H1 (cell line): ENCODE data around the gene TMEM229B. TPM values are rescaled to one million over a fixed set of nuclear protein-coding genes. Genes with fewer than 3 reads are reported as not detected.

Experiments used
- CHD7 ChIP-seq: fragments of 300-600 bp; sonication (generic); IDR thresholded peaks from 2 replicates; pipeline ENCODE4 v1.7.1; 2012; ENCODE audit warnings: low read length, moderate library complexity, mild to moderate bottlenecking, inconsistent platforms; ENCODE audit not compliant: insufficient replicate concordance
- EGR1 ChIP-seq: IDR thresholded peaks from 2 replicates; pipeline ENCODE4 v1.6.1; 2011; ENCODE audit warnings: low read depth, low read length, borderline replicate concordance
- JUND ChIP-seq: IDR thresholded peaks from 2 replicates; pipeline ENCODE4 v1.6.1; 2011; ENCODE audit warnings: mild to moderate bottlenecking, improper control_type of control experiment, low read length
- PHF8 ChIP-seq: fragments of 200-600 bp; sonication (generic); conservative IDR thresholded peaks from 2 replicates; pipeline ENCODE4 v1.7.1; 2012; ENCODE audit warnings: low read depth, mild to moderate bottlenecking, inconsistent platforms, low read length, moderate library complexity
- SAP30 ChIP-seq: fragments of 300-600 bp; sonication (generic); IDR thresholded peaks from 2 replicates; pipeline ENCODE4 v1.7.1; 2012; ENCODE audit warnings: low read length, moderate library complexity, mild to moderate bottlenecking, inconsistent platforms; ENCODE audit not compliant: insufficient read depth, insufficient replicate concordance
- SIRT6 ChIP-seq: IDR thresholded peaks from one replicate; pipeline ENCODE4 v1.7.1; 2012; ENCODE audit warnings: low read length, inconsistent platforms
- TAF1 ChIP-seq: IDR thresholded peaks from 2 replicates; pipeline ENCODE4 v1.6.1; 2011; ENCODE audit warnings: mild to moderate bottlenecking, low read depth, low read length
- polyA plus RNA-seq, 7 experiments: library from polyadenylated mRNA; depleted of rRNA in 3 of 7; stranded (reverse) in 5 of 7; unstranded in 2 of 7; fragments of >200 nt in 5 of 7; fragments of 200-250 nt in 2 of 7; gene quantifications; 1 replicate in 5 of 7; 2 replicates in 1 of 7; 4 replicates in 1 of 7; pipeline versions ENCODE4 v1.2.1 to v1.2.3, GENCODE V29; 2011 to 2013; ENCODE audit warnings: missing spikeins in 2 of 7, mixed read lengths in 2 of 7
- total RNA-seq: library from RNA; stranded (reverse); fragmentation: NEBNext Ultra II Directional; extraction: Animal tissue kit (Norgen Biotek cat#: 25700); gene quantifications from 2 replicates; pipeline ENCODE4 v1.2.1, GENCODE V29; 2021

The TMEM229B gene
- total and polyA plus RNA-seq, 2 of the 8 experiments (the other 6 are each of a cell fraction or from before 2014, with no cell fraction given), result 0.73 to 0.85 TPM

GRCh38 chr14:67464879-67465278 lies 23.6 kb downstream of the TMEM229B start (continued):
- TF ChIP-seq PHF8 (no peak), TAF1 (no peak), SAP30 (no peak), CHD7 (no peak), EGR1 (no peak), SIRT6 (no peak), JUND (no peak)
